DND-41 (cell line): ENCODE data around the gene CDH5.

Experiments
- CTCF ChIP-seq: IDR thresholded peaks from 2 replicates; pipeline ENCODE4 v1.5.1; 2012; ENCODE audit warnings: borderline replicate concordance, low read length, moderate library complexity, mild to moderate bottlenecking; ENCODE audit not compliant: poor library complexity, severe bottlenecking; ENCODE audit errors: extremely low read depth
- EZH2 ChIP-seq: IDR thresholded peaks from 3 replicates; pipeline ENCODE4 v1.6.1; 2012; ENCODE audit warnings: borderline replicate concordance, low read depth, mild to moderate bottlenecking, moderate library complexity, low read length, inconsistent platforms; ENCODE audit not compliant: severe bottlenecking

- TF ChIP-seq EZH2 (no peak), CTCF (no peak)
Observed at GRCh38 chr16:66337463-66338188, 28.9 kb upstream of the CDH5 start.
